Peyer's patch (tissue), 4 donors: Measurements from ENCODE around the gene MCTP1. TPM values are rescaled to one million over a fixed set of nuclear protein-coding genes. Genes with fewer than 3 reads are reported as not detected.

Experiments used
- DNase-seq, 3 donors: peaks; one replicate each; pipeline ENCODE4 v3.0.0-alpha.2; 2017 to 2019
- H3K27ac ChIP-seq, 4 donors: fragments of 200-600 bp; sonication (generic); one replicate each; pipeline ENCODE4 v1.5.1; 2016 to 2019
- H3K27me3 ChIP-seq, 2 donors: fragments of 200-600 bp; sonication (generic); one replicate each; pipeline ENCODE4 v1.5.1; 2019
- H3K36me3 ChIP-seq, 3 donors: fragments of 200-600 bp; sonication (generic); one replicate each; pipeline ENCODE4 v1.5.1; 2016 to 2019
- H3K4me1 ChIP-seq, 4 donors: fragments of 200-600 bp; sonication (generic); one replicate each; pipeline ENCODE4 v1.5.1; 2016 to 2019
- H3K4me3 ChIP-seq, 4 donors: fragments of 200-600 bp; sonication (generic); 1 replicate in 3 of 4; 2 replicates in 1 of 4; pipeline ENCODE4 v1.5.1; 2016 to 2019; ENCODE audit warnings: mild to moderate bottlenecking in 1 of 4
- H3K9me3 ChIP-seq, 4 donors: fragments of 200-600 bp; sonication (generic); one replicate each; pipeline ENCODE4 v1.5.1; 2016 to 2019; ENCODE audit warnings: mild to moderate bottlenecking in 1 of 4
- POLR2A ChIP-seq, 2 donors: fragments of 450-650 bp; IDR thresholded peaks; one replicate each; pipeline ENCODE4 v1.5.1; 2017; ENCODE audit warnings: antibody characterized with exemption in 2 of 2, mild to moderate bottlenecking in 2 of 2, moderate library complexity in 2 of 2
- total RNA-seq, 4 donors: library from RNA; depleted of rRNA; stranded (reverse); fragments of >200 nt; gene quantifications; one replicate each; pipeline ENCODE4 v1.1.0, GENCODE V29; 2016
- TF ChIP-seq, protein P1 (sequence below), 6 experiments: fragments of 450-650 bp in 4 of 6; fragments of 200-600 bp in 2 of 6; sonication (generic) in 1 of 6; IDR thresholded peaks; one replicate each; pipeline ENCODE4 v1.5.1; 2017 to 2019; ENCODE audit warnings: antibody characterized with exemption in 6 of 6, mild to moderate bottlenecking in 3 of 6, moderate library complexity in 1 of 6

MCTP1 gene
- total RNA-seq, 4 donors from 2014 or later, result 4.7 to 61.1 (median 11.3) TPM

DNA sequence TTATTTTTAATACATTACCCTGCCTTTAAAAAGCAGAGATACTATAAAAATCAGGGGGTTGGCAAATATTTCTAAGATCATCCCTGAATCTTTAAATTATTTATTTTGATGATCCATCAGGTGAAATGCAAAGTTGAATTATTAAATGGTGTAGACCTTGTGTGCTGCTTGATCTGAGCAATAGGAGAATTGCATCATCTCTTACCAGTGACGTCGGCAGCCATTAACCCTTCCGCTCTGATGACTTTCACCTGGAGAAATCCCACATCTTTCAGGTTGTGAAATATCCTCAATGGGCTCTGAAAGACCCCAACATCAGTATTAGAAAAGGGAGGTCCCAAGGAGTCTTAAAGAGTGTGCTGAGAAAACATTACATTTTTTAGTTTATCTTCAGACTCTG, 396.2 kb downstream of the MCTP1 start:
- no peak for DNase-seq
- no peaks in the 10 kb centered on the region for H3K4me1 ChIP-seq
- H3K4me3 ChIP-seq, result no peak overlapping the region
- TF ChIP-seq POLR2A (IDR thresholded peaks at IDR 0.05), result no peak
- TF ChIP-seq, protein P1, sequence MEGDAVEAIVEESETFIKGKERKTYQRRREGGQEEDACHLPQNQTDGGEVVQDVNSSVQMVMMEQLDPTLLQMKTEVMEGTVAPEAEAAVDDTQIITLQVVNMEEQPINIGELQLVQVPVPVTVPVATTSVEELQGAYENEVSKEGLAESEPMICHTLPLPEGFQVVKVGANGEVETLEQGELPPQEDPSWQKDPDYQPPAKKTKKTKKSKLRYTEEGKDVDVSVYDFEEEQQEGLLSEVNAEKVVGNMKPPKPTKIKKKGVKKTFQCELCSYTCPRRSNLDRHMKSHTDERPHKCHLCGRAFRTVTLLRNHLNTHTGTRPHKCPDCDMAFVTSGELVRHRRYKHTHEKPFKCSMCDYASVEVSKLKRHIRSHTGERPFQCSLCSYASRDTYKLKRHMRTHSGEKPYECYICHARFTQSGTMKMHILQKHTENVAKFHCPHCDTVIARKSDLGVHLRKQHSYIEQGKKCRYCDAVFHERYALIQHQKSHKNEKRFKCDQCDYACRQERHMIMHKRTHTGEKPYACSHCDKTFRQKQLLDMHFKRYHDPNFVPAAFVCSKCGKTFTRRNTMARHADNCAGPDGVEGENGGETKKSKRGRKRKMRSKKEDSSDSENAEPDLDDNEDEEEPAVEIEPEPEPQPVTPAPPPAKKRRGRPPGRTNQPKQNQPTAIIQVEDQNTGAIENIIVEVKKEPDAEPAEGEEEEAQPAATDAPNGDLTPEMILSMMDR (IDR thresholded peaks at IDR 0.05), result no peak
- no peaks in the 10 kb centered on the region for H3K27me3 ChIP-seq
- no peaks in the 10 kb centered on the region for H3K9me3 ChIP-seq
- no peak overlapping the region for H3K27ac ChIP-seq
- no peaks in the 10 kb centered on the region for H3K36me3 ChIP-seq

DNA sequence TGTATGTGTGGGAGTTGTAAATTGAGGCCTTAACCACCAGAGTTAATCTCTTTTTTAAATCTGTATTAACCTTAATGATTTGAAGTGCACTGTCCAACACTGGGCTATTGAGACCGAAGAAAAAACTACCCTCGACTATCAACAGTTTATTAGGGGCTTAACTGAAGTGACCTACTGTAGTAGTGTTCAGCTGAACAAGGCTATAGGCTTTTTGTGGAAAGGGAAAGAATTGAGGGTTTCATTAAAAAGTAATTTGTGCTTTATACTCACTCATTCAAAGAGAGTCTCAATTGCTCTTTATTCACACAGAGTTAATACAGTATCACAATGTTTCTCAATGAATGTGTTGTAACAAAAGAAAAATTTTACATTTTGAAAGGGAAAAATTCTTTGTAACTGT, 399.0 kb downstream of the MCTP1 start:
- no peak for TF ChIP-seq POLR2A (IDR thresholded peaks at IDR 0.05)
- TF ChIP-seq, protein P1 (IDR thresholded peaks at IDR 0.05), result no peak
- H3K36me3 ChIP-seq, result no peaks in the 10 kb centered on the region
- DNase-seq, result no peak

DNA sequence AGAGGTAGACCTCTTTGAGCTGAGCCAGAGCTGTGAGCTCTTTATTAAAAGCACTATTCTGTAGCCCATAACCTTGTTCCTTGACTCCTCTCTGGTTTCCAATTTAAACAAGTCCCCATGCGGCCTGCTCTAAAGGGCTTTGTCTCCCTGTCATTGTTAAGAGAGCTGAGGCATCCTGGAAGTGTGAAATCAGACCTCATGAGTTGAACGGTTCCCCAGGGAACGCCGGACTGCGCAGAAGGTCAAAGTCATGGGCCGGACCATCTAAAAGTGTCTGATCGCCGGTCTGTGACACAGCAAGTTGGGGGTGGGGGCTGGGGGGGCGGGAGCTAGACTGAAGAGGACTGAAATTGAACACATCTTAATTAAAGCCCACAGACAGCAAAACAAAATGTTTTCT, 400.6 kb downstream of the MCTP1 start:
- H3K27me3 ChIP-seq, result no peaks in the 10 kb centered on the region
- no peak overlapping the region for H3K27ac ChIP-seq
- no peaks in the 10 kb centered on the region for H3K36me3 ChIP-seq
- no peaks in the 10 kb centered on the region for H3K9me3 ChIP-seq
- H3K4me1 ChIP-seq, result no peaks in the 10 kb centered on the region
- H3K4me3 ChIP-seq, result no peak overlapping the region
- DNase-seq, result no peak
- TF ChIP-seq, protein P1 (IDR thresholded peaks at IDR 0.05), result no peak
- TF ChIP-seq POLR2A (IDR thresholded peaks at IDR 0.05), result no peak

More for the DNA sequence above, 399.0 kb downstream of the MCTP1 start:
- Histone ChIP-seq H3K4me3 (no peak overlapping the region), H3K27ac (no peak overlapping the region), H3K4me1 (no peaks in the 10 kb centered on the region), H3K27me3 (no peaks in the 10 kb centered on the region), H3K9me3 (no peaks in the 10 kb centered on the region)

DNA sequence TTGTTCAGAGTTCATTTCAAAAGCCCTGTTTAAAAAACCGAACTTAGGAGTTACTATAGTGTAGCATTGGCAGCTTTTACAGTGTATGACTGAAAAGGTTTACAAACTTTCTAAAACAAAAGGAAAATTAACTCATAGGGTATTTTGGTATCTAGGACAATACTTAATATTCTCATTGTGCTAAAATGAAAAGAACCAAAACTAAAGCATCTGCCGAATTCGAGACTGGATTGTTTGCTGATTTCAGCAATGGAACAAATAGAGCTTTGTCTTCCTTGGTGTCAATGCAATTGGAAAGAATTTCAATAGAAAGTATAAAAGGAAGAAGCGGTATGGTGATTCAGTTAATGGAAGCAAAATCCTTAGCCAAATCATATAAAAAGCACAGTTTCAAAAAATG, 412.4 kb downstream of the MCTP1 start:
- TF ChIP-seq, protein P1 (IDR thresholded peaks at IDR 0.05), result no peak
- TF ChIP-seq POLR2A (IDR thresholded peaks at IDR 0.05), result no peak
- H3K4me3 ChIP-seq, result no peak overlapping the region
- no peak for DNase-seq

DNA sequence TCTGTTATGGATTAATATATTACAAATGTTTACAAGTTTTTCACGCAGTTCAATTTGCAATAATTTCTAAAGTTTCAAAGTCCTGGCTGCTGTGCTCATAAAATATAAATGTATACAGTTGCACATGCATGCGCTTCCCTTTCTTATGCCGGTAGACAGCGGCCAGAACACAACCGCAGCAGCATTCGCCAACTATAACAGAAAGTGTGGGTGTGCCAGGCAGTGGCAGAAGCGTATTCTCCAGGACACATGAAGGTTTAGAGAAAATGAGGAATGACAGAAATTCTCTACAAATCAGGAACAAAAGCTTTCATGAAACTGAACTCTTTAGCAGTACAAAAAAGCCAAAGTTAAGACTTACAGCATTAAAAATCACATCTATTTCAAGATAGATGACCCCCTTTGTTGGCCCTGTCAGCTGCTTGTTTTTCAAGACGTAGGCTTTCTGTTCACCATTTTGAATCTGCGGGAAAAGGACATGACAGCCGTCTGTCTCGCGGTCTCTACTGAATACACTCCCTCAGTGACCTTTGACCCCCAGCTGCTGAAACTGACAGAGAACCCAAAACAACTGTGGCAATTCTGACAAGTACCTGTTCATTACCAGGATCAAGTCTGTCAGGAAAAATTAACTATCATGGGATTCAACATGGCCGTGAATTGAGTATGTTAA, 414.2 kb downstream of the MCTP1 start:
- Histone ChIP-seq H3K27ac (no peak overlapping the region), H3K4me1 (no peaks in the 10 kb centered on the region), H3K9me3 (no peaks in the 10 kb centered on the region), H3K27me3 (no peaks in the 10 kb centered on the region), H3K36me3 (no peaks in the 10 kb centered on the region), H3K4me3 (no peak overlapping the region)
- DNase-seq, result no peak
- TF ChIP-seq POLR2A (IDR thresholded peaks at IDR 0.05), result no peak
- TF ChIP-seq, protein P1 (IDR thresholded peaks at IDR 0.05), result no peak

More for the DNA sequence above, 412.4 kb downstream of the MCTP1 start:
- Histone ChIP-seq H3K27ac (no peak overlapping the region), H3K9me3 (no peaks in the 10 kb centered on the region), H3K36me3 (no peaks in the 10 kb centered on the region), H3K4me1 (no peaks in the 10 kb centered on the region), H3K27me3 (no peaks in the 10 kb centered on the region)
